HG02759 (cell line): ENCODE data around the gene MRPL10.

Experiments used
- ATAC-seq: cut with Tn5 transposase; IDR thresholded peaks from one replicate; pipeline ENCODE4 v1.9.1; 2021; ENCODE audit warnings: mild to moderate bottlenecking, moderate library complexity; ENCODE audit not compliant: unreplicated experiment

The MRPL10 gene

DNA sequence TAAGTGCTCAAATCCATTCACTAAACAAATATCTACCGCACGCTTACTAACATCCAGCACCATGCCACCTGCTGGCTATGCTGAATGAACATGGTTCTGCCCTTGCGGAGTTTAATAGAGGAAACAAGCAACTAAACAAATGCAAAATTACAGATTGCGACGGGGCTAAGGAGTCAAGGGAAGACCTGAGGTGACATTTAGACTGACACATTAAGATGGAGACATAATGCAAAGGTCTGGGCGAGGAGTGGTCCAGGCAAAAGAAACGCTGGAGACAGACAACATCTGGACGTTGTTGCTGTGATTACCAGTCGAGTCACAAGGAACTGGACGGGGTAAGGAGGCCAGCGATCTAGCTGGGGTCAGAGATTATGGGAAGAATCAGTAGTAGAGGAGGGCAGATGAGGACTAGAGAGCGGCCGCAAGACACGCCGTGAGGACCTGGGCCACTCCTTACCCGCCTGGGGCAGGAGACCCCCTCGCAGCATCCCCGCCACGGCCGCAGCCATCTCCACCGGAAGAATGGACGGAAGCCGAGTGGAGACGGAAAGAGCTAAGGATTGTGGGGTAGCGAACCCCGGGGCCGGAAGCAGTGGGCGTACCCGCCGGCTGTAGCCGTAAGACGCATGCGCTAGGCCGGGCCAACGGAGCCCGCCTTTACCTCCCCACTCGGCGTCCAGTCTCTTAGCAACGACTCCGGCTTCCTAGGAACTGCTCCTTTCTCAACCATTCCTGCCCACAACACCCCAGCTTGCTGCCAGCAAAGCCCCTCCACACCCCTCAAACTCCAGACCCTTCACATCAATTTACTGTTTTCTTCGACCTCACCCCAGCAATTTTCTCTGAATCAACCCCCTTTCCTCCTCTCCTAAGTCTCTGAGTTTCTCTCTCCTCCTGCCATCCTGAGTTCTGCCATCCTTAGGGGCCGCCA is at the start of gene MRPL10, which contains the start of gene LRRC46:
MRPL10 (minus strand) TSS at position 539 of the 931 bp plus-strand sequence; CDS start at position 509, 30 bp downstream.
LRRC46 (plus strand) TSS at position 668 of the 931 bp plus-strand sequence. CDS start 320 bp downstream, outside the sequence.
- peak; percentile 90 for ATAC-seq

DNA sequence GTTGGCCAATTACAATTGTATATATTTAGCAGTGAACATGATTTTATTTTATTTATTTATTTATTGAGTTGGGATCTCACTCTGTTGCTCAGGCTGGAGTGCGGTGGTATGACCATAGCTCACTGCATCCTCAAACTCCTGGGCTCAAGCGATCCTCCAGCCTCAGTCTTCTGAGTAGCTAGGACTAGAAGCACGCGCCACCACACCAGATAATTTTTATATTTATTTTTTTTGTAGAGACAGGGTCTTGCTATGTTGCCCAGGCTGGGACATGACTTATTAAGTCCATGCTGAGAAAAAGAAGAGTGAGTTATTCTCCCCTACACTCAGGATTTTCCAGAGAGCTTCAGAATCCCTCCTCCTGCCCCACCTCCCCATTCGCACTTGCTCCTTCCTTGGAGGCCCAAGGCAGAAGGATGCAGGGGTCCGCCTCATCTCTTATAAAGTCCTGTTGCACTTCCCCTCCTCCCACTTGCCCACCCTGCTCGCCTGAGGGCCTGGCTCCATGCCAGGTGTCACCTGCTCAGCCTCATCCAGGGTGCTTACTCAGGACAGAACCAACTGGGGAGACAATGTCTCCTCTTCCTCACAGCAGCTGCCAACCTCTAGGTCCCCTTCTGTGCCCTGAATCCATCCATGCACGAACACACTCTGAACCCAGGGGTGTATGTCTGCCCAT is 48.6 kb upstream of the MRPL10 start:
- ATAC-seq = no peak

DNA sequence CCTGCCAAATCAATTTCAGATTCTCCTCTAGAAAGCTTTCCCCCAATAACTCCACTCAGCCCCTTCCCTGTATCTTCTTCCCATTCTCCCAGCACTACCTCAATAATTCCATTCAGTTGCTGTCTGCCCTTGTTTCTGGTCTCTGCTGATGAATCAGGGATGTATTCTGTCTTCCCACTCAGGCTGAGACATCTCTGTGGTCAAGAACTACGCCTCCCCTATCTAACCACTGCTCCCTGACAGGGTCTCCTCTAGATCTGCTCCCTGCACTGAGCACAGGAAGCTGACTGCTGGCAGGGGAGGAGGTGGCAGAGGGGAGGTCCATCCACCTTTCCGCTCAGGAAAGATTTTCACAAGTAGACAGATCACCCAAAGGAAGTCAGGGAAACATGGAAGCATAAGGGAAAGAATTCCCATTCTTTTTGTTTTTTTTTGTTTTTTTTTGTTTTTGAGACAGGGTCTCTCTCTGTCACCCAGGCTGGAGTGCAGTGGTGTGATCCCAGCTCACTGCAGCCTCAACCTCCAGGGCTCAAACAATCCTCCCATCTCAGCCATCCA is 47.8 kb upstream of the MRPL10 start:
- ATAC-seq = no peak

DNA sequence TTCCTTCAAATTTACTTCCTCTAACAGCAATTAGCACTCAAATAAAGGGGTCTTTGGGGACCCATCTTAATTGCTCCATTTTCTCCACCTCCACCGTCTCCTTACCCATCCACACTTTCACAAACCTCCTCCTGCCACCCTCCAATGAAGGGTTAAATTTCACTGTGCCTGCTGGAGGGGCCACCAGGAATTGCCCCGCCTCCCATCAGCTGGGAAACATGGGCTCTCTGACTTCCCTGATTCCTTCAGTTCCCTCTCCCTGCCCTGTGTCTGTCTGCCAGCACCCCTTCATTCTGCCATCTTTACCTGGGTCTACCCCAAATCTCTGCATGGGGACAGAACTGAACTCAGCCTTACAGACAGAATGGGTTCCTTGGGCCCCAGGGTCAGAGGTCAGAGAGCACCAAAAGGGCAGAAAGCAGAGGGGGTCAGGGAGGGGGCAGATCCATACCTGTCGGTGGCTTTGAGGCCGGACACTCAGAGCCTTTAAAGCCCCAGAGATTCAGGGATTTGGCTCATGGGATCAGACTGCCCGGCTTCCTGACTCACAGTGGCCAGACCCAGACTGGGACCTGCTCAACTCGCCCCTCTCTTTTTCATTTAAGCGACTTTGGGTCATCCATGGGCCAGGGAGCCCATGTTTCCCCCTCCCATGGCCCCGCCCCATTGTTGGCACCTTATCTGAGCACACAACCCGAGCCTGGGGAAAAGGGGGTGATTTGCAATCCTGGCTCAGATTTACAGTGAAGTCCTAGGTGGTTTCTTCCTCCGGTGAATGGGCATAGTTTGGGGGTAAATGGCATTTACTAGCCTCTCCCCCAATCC is 47.1 kb upstream of the MRPL10 start:
- no peak for ATAC-seq

DNA sequence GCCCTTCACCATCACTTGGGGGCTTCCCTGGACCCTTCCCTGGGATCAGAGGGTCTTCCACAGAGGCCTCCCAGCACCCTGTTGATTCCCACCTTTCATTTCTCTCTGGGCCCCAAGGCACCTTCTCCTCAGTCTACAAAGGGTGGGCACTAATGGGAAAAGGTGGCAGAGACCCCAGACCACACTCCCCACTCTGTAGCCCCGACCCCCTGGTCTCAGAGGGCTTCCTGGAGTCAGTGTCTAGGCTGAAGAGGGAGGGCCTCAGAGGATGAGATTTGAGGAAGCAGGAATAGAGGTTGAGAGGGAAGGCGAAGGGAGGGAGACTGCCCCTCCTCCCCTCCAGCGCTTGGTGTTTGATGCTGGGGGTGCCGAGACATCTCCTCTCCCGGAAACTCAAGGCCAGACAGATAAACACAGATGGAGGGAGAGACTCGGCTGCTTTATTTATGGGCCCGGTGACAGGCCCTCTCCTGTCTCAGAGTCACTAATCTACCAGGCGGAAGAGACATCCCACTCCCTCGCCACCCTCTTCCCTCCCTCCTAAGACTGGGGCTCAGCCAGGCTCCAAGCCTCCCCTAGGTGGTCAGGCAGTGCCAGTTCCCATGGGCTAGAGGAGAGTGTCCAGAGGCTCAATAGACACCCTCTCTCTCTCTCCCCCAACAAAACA is 46.2 kb upstream of the MRPL10 start:
- ATAC-seq = no peak

DNA sequence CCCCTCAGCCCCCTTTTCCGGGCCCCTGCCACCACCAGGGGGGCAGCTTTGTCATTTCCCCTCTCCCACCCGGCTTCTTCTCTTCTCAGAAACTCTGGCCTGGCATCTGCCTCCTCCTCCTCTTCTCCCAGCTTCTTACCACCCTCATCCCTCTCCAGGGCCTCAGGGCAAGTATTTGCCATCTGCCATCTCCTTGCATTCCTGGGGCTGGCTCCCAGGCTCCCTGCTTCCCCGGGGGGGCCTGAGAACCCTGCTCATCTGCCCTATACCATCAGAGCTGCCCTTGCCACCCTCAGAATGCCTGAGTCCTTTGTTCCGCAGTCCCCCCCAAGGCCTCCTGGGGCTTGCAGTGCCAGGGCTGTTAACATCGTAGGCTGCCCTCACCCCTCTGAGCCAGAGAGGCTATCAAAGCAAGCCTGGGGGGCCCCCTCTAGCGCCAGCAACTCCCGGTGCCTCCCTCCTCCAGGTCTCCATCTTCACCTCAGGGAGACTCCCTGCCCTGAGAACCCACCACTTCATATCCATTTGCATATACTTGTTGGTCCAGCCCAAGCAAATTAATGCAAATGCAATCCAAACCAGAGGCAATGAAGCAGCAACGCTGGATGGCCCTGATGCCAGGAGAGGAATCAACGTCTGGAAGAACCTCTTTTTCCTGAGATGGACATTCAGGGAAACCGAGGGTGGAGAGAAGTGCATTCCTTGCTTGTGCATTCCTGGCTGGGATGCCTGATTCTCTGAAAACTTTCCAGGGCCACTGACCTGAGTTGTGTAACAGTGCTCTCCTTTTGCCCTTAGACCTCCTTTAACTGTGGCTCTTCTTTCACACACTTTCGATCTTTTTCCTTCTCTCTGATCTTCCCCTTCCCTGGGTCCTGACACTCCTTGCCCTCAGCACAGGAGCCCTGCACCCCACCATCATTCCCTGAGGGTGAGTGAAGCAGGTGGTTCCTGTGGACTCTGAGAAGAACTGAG is 44.0 kb upstream of the MRPL10 start:
- no peak for ATAC-seq

DNA sequence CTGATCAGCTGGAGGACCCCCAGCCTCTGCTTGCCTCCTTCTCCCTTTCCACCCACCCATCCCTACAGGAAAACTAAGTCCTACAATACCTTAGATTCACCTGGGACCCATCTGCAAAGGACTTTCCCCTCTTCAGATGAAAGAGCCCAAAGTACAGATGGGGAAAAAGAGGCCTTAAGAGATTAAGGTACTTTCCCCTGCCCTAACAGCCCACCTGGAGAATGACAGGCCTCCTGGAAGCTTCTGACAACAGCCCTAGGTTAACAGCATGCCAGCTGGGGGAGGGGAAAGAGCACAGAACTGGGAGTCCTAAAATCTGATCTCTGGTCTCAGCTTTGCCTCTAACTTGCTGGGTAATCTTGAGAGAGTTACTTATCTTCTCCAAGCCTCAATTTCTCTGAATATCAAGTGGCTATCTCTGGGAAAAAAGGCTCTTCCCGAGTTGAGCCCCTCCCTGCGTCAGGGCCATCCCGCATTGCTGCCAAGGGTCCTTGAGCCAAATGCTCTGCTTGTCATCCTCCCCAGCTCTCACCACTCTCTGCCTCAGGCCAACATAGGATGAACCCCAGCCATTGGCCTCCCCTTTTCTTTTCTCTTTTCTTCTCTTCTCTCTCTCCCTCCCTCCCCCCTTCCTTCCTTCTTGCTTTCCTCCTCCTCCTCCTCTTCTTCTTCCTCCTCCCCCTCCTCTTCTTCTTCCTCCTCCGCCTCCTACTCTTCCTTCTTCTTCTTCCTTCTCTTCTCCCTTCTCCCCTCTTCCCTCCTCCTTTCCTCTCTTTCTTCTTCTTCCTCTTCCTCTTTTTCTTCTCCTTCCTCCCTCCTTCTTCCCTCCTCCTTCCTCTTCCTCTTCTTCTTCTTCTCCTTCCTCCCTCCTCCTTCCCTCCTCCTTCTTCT is 42.1 kb upstream of the MRPL10 start:
- no peak for ATAC-seq

DNA sequence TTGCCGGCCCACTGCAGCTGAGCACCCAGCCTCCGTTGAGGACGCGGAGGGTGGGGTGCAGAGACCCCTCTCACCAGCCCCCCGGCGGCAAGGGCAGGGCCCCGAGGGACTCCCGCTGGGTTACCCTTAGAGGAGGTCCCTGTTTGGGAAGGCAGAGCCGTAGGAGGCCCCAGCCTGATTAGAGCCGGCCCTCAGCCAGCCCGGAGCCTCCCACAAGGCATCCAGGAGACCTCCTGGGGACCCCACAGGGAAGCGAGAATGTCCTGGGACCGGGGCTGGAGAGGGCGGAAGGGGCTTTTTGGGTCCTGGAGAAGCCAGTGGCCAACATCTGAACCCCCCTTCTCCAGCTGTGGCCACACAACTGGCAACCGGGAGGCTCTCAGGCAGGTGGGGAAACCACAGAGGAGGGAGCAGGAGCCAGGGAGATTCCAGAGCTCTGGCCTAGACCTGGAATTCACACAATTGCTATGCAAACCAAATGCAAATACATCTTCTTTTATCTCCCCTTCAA is 41.4 kb upstream of the MRPL10 start:
- ATAC-seq = no peak

DNA sequence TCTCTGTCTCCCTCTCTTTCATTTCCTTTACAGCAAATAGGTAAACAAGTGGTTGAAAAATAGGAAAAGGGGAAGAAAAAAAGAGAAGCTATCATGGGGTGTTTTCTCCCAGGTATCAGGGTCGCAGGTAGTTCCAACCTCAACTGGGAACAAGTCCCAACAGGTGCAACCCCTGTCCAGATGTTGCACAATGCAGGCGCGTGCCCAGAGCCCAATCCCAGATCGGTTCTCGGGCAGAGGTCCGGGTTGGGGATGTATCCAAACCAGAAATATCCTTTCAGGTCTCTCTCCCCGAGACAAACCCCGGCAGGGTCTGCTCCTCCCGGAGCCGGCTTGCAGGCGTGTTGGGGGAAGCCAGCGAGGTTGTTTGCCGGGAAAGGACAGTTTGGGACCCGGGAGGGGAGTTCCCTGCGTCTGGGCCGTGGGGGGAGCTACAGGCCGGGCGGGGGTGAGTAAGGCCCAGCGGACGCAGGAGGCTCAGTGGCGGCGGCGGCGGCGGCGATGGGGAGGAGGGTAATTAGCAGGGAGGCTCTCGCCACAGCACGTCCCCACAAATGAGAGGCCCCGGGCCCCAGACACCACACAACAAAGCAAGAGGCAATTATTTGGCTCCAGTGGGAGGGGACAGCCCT is 40.8 kb upstream of the MRPL10 start:
- no peak for ATAC-seq

DNA sequence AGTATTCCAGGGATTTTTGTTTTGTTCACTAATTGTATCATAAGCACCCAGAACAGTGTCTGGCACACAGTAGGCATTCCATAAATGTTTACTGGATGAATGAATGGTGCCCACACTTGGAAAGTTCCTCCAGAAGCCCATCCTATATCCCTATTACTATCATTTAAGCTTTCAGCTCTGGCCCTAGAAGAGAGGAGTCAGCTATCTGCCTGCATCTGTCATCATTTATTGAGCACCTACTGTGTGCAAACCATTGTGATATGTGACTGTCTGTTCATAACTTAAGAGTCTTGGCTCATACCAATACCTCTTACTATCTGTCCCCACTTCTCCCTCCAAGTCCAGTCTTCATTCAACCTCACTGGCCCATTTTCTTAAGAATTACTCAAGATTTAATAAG is 39.7 kb upstream of the MRPL10 start:
- ATAC-seq = no peak

DNA sequence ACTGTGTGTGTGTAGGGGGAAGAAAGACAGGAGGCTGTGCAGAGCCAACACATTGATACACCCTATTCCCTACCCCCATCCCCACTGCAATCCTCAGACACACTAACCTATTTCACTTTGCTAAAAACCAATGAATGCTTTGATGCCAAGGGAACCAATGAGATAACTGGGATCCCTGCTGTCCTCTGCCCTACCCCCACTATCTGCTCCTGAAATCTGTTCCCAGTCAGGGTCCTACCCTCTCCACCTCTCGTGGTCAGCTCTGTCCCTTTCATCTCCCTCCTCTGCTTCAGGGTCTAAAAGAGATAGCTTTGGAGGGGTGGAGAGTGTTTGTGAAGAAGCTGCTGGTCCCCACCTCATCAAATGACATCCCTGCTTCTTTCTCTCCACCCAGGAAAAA is 38.7 kb upstream of the MRPL10 start:
- ATAC-seq = no peak

DNA sequence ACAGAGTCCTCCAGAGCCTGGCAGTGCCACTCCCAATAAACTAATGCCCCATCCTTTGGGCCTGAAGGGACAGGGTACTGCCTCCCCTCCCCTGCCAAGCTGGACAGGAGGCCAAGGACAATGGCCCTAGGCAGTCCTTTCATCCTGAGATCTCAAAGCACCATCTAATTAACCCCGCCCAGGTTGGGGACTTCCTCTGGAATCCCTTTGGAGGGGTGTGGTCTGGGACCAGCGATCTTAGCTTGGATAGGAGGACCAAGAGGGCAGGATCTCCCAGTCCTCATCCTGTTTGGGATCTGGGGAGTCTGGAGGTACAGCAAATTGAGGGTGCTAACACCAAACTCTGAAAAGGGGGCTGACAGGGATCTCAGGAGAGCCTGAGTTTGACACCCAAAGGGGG is 37.8 kb upstream of the MRPL10 start:
- ATAC-seq = no peak

DNA sequence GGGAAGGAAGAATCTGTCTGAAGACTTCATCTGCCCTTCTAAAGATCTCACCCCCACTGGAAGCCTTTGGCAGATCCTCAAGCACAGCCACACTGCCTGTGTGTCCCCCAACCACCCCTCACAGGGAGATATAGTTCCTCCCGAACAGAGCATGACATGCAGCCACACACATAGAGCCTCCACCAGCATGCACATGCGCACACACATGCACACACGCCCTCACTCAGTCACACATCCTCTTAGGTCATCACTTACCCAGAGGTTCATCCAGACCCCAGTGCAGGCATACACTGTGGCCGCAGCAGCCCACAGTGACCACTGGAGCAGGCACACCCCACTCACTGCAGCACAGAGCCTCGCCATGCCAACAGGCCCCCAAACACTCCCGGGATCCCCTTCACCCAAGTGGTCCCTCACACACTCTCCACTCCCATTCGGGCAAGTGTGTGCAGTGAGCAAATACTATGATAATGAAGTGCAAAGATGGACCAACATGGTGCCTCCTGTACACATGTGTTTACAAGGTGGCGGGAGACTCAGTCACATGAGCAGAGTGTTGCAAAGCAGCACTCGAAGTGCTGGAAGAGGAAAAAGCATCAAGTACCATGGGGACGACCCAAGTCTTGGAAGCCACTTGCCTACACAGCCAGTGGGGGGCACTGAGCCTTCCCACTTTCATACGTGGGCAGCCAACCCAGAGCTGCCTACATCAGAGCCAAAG is 36.6 kb upstream of the MRPL10 start:
- ATAC-seq = no peak

DNA sequence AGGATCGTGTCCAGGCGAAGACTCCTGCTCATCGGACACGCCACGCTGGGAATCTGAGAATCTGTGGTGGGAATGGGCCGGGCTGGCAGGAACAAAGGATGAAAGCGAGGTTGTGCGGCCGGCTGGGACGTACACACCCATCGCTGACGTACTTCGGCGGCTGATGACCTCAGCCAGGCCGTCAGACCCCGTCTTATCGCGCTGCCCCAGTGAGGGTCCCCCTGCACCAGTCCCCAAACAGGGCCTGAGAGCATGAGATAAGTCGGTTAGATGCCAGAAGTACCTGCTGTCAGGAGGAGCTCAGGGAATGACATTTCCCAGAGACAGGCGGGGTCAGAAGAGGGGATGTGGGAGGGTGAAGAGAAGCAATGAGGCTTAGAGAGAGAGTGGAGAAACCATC is 35.6 kb upstream of the MRPL10 start:
- ATAC-seq = no peak

DNA sequence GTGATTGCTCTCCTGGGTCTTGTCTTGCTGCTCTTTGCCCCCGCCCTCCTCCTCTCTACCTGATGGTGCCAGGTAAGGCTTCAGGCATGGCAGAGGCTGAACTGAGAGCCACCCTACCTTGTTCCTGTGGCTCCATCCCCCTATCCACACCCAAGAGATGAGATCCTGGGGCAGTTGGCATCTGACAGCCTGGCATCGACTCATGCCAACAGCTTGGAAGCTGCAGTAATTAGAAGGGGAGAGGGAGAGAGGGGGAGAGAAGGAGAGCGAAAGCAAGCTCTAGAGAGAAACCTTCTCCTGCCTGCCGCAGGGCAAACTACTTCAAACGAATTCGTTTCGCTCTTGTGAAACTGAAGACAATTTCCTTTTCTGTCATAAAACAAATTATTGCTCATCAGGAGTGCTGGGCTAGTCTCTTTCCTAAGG is 33.5 kb upstream of the MRPL10 start:
- ATAC-seq = no peak

DNA sequence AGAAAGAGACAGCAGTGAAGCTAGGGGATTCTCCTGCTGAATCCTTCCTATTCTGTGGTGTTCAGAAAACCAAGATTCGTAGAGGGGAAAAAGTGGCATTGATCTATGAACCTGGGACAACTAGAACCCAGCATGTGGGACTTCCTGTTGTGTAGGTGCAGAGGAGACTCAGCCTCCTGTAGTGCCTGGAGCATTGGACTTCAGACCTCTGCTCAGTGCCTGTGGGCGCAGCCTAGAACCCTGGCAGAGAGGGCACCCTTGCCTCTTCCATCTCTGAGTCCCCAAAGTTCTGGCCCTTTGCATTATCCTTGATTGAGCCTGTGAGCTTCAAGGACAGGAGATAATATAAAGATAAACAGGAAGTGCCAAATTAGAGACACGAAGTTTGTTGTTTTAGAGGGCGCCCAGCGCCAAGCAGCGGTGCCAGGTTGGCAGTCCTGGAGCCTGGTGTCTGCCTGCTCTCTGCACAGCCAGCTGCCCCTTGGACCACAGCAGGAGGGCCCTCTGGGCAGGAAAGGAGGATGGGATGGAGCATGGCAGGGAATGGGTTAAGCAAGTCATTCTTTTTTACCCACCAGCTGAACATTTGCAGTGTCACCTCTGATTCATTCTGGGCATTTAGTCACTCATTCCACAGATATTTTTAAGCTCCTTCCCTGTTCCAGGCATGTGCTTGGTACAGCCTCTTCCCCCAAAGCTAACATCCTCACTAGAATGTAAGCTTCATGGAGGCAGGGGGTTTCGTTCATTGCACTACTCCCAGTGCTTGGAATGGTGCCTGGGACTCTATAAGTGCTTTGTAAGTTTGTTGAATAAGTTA is 31.5 kb upstream of the MRPL10 start:
- no peak for ATAC-seq
